Testis (tissue), 3 donors: ENCODE measurements around the gene SUCLG2. TPM values are rescaled to one million over a fixed set of nuclear protein-coding genes. Genes with fewer than 3 reads are reported as not detected.

Source experiments
- DNase-seq: peaks from one replicate; pipeline ENCODE4 v3.0.0-alpha.2; 2019
- H3K27ac ChIP-seq, 2 donors: fragments of 200-600 bp; sonication (generic); one replicate each; pipeline ENCODE4 v1.5.1; 2019
- H3K27me3 ChIP-seq: fragments of 200-600 bp; sonication (generic); one replicate; pipeline ENCODE4 v1.5.1; 2019
- H3K36me3 ChIP-seq: fragments of 200-600 bp; sonication (generic); one replicate; pipeline ENCODE4 v1.5.1; 2017; ENCODE audit warnings: low read depth; ENCODE audit errors: missing control alignments
- H3K4me1 ChIP-seq: fragments of 200-600 bp; sonication (generic); one replicate; pipeline ENCODE4 v1.5.1; 2019
- H3K4me3 ChIP-seq, 2 donors: fragments of 200-600 bp; sonication (generic); one replicate each; pipeline ENCODE4 v1.5.1; 2017 to 2019
- H3K9me3 ChIP-seq: fragments of 200-600 bp; sonication (generic); one replicate; pipeline ENCODE4 v1.5.1; 2017
- CTCF ChIP-seq, 3 experiments: fragments of 450-650 bp in 2 of 3; fragments of 200-600 bp in 1 of 3; sonication (generic) in 1 of 3; IDR thresholded peaks; one replicate each; pipeline ENCODE4 v1.5.1; 2016 to 2019; ENCODE audit warnings: antibody characterized with exemption in 3 of 3, mild to moderate bottlenecking in 2 of 3, moderate library complexity in 1 of 3
- POLR2A ChIP-seq: fragments of 450-650 bp; IDR thresholded peaks from one replicate; pipeline ENCODE4 v1.6.1; 2017; ENCODE audit warnings: antibody characterized with exemption, mild to moderate bottlenecking, moderate library complexity
- WGBS, 2 donors: methylation state at CpG; one replicate each; pipeline ENCODE4 v1.1.5; 2018; 5-methylcytosine and 5-hydroxymethylcytosine counted together
- intact Hi-C: fragments of 100-400 bp; cut with DNase I; formaldehyde crosslinking; loops from one replicate; pipeline ENCODE4 v1.15.1; 2023; ENCODE audit warnings: low total_unique reads
- polyA plus RNA-seq: library from polyadenylated mRNA; stranded (reverse); fragments of 350-450 nt; fragmentation: Illumina TruSeq; extraction: RNeasy Lipid Tissue Mini Kit (QIAGEN cat#74804); gene quantifications from one replicate; pipeline ENCODE4 v1.2.3, GENCODE V29; 2014; ENCODE audit warnings: low read depth, low replicate concordance; ENCODE audit not compliant: insufficient read depth
- total RNA-seq, 2 donors: library from RNA; depleted of rRNA; stranded (reverse); fragments of >200 nt; gene quantifications; one replicate each; pipeline ENCODE4 v1.2.3, GENCODE V29; 2016

Gene SUCLG2
- total and polyA plus RNA-seq, 3 donors from 2014 or later: 18.0 to 28.7 (median 23.8) TPM

- 81 to 94% methylated on average over 3 of the region's 3 CpGs for WGBS, 2 donors
- no peak for DNase-seq
Measured at GRCh38 chr3:67418426-67419217, 235.8 kb downstream of the SUCLG2 start.

DNA sequence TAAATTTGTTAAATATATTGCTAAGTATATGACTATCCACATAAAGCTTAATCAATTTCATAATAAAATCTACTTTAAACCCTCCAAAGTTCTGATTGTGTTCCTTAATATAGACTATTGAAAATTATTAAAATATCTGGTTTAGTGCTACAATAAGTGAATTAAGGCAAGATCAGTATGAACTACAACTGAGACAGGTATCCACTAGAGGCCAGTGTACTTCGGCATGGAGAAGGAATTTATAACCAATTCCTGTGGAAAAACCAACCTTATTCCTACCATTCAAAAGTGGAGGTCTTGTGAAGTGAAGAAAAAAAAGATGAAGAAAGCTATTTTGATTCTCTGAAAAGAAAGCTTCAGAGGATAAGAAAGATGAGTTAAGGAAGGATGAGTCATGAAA, 237.7 kb downstream of the SUCLG2 start:
- no peaks in the 10 kb centered on the region for H3K9me3 ChIP-seq
- intact Hi-C loops: no loop called here
- H3K36me3 ChIP-seq: no peaks in the 10 kb centered on the region
- 88 to 90% methylated on average over 1 of the region's 1 CpG for WGBS, 2 donors
- no peak overlapping the region for H3K27ac ChIP-seq
- no peak overlapping the region for H3K4me3 ChIP-seq
- H3K4me1 ChIP-seq: no peaks in the 10 kb centered on the region
- TF ChIP-seq POLR2A: no peak
- no peak for TF ChIP-seq CTCF (IDR thresholded peaks at IDR 0.05)
- no peaks in the 10 kb centered on the region for H3K27me3 ChIP-seq
- no peak for DNase-seq

More at GRCh38 chr3:67418426-67419217, 235.8 kb downstream of the SUCLG2 start:
- H3K27ac ChIP-seq: no peak overlapping the region
- intact Hi-C loops: no loop called here
- H3K9me3 ChIP-seq: no peaks in the 10 kb centered on the region
- H3K4me1 ChIP-seq: no peaks in the 10 kb centered on the region
- H3K36me3 ChIP-seq: no peaks in the 10 kb centered on the region
- no peaks in the 10 kb centered on the region for H3K27me3 ChIP-seq
- TF ChIP-seq CTCF (IDR thresholded peaks at IDR 0.05): no peak
- TF ChIP-seq POLR2A: no peak
- no peak overlapping the region for H3K4me3 ChIP-seq

DNA sequence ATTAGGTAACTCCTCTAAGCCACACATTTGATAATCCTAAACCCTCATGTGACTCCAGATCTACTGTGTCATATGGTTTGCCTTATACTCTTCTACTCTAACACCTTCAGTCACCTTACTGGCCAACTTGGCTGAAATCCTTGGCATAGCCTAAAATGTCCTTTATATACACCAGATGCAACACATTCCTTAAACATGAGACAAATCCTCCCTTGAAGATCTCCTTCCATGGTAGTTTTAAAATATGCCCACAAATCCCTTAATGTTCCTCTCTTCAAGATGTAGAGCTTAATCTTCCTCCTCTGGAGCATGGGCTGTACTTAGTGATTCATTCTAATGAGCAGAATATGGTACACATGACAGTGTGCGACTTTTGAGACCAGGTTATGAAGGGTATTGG, 238.9 kb downstream of the SUCLG2 start:
- WGBS, 2 donors: 100% methylated on average over 1 of the region's 1 CpG
- H3K36me3 ChIP-seq: no peaks in the 10 kb centered on the region
- H3K4me1 ChIP-seq: no peaks in the 10 kb centered on the region
- intact Hi-C loops: no loop called here
- H3K4me3 ChIP-seq: no peak overlapping the region
- DNase-seq: no peak
- no peaks in the 10 kb centered on the region for H3K9me3 ChIP-seq
- TF ChIP-seq POLR2A (no peak), CTCF (IDR thresholded peaks at IDR 0.05) (no peak)
- no peaks in the 10 kb centered on the region for H3K27me3 ChIP-seq
- H3K27ac ChIP-seq: no peak overlapping the region

- H3K27ac ChIP-seq: no peak overlapping the region
- no peak overlapping the region for H3K4me3 ChIP-seq
- no peak for DNase-seq
- intact Hi-C loops: no loop called here
- H3K27me3 ChIP-seq: no peaks in the 10 kb centered on the region
- no peaks in the 10 kb centered on the region for H3K9me3 ChIP-seq
- H3K36me3 ChIP-seq: no peaks in the 10 kb centered on the region
- 97 to 100% methylated on average over 5 of the region's 5 CpGs for WGBS, 2 donors
- H3K4me1 ChIP-seq: no peaks in the 10 kb centered on the region
- TF ChIP-seq CTCF (IDR thresholded peaks at IDR 0.05): no peak
- no peak for TF ChIP-seq POLR2A
Measured at GRCh38 chr3:67414740-67415139, 239.7 kb downstream of the SUCLG2 start.

DNA sequence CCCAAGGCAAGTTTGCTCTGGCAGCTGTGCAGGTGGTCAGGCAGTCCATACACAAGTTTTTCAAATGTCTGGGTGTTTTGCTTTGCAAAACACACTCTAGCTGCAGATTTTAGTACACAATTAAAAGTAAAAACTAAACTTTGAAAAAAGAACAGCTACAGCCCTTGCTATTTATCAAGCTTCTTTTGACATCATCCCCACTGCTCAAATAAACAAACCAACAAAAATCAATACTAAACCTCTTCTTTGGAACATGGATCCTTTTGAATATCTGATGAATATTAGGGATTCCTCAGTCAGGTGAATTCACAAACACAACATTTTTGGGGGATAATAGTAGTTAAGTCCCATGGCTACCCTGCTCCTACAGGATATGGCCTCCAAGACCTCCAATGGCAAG, 249.2 kb downstream of the SUCLG2 start:
- Histone ChIP-seq H3K27ac (no peak overlapping the region), H3K36me3 (peaks cover 4% of the 10 kb centered on the region), H3K4me3 (no peak overlapping the region), H3K4me1 (no peaks in the 10 kb centered on the region), H3K27me3 (no peaks in the 10 kb centered on the region), H3K9me3 (no peaks in the 10 kb centered on the region)
- TF ChIP-seq POLR2A (no peak), CTCF (IDR thresholded peaks at IDR 0.05) (no peak)
- intact Hi-C loops: no loop called here
- DNase-seq: no peak
